Transverse colon (tissue), 4 donors: ENCODE results near the gene FBXL5. TPM values are rescaled to one million over a fixed set of nuclear protein-coding genes. Genes with fewer than 3 reads are reported as not detected.

Experiments used
- DNase-seq: peaks from one replicate; pipeline ENCODE4 v3.0.0-alpha.2; 2019
- H3K27ac ChIP-seq, 4 donors: fragments of 200-600 bp; sonication (generic); 2 replicates each; pipeline ENCODE4 v1.5.1; 2016 to 2018; ENCODE audit warnings: inconsistent platforms in 4 of 4
- H3K27me3 ChIP-seq: fragments of 200-600 bp; sonication (generic); 2 replicates; pipeline ENCODE4 v1.5.1; 2017; ENCODE audit warnings: inconsistent platforms
- H3K36me3 ChIP-seq, 4 donors: fragments of 200-600 bp; sonication (generic); 2 replicates each; pipeline ENCODE4 v1.5.1; 2017 to 2019; ENCODE audit warnings: inconsistent platforms in 4 of 4
- H3K4me1 ChIP-seq, 4 donors: fragments of 200-600 bp; sonication (generic); 2 replicates each; pipeline ENCODE4 v1.5.1; 2017 to 2020; ENCODE audit warnings: inconsistent platforms in 4 of 4
- H3K4me3 ChIP-seq, 4 donors: fragments of 200-600 bp; sonication (generic); 1 replicate in 1 of 4; 2 replicates in 3 of 4; pipeline versions ENCODE4 v1.5.1 to v1.6.1; 2017 to 2019; ENCODE audit warnings: inconsistent platforms in 4 of 4
- H3K9me3 ChIP-seq, 2 donors: fragments of 200-600 bp; sonication (generic); 2 replicates each; pipeline ENCODE4 v1.5.1; 2017 to 2019; ENCODE audit warnings: inconsistent platforms in 2 of 2
- CTCF ChIP-seq, 5 experiments: fragments of 200-600 bp in 3 of 5; fragments of 450-650 bp in 2 of 5; sonication (generic) in 3 of 5; IDR thresholded peaks; 1 replicate in 2 of 5; 2 replicates in 3 of 5; pipeline ENCODE4 v1.5.1; 2016 to 2017; ENCODE audit warnings: antibody characterized with exemption in 5 of 5, inconsistent platforms in 3 of 5, mild to moderate bottlenecking in 2 of 5, moderate library complexity in 1 of 5
- EP300 ChIP-seq: sonication (generic); formaldehyde crosslinking; IDR thresholded peaks from one replicate; pipeline ENCODE4 v1.6.1; 2017; ENCODE audit warnings: antibody characterized with exemption, low read depth
- POLR2A ChIP-seq: fragments of 450-650 bp; IDR thresholded peaks from one replicate; pipeline ENCODE4 v1.6.1; 2016; ENCODE audit warnings: antibody characterized with exemption, mild to moderate bottlenecking, moderate library complexity
- POLR2AphosphoS5 ChIP-seq, 3 donors: sonication (generic); formaldehyde crosslinking; IDR thresholded peaks; one replicate each; pipeline ENCODE4 v1.6.1; 2016; ENCODE audit warnings: antibody characterized with exemption in 3 of 3
- WGBS, 2 donors: methylation state at CpG; one replicate each; pipeline ENCODE4 v1.1.5; 2018; ENCODE audit warnings: low coverage in 1 of 2; 5-methylcytosine and 5-hydroxymethylcytosine counted together
- in situ Hi-C, 4 donors: fragments of 200-750 bp; cut with MboI; loops; one replicate each; pipeline versions ENCODE4 v1.15.0 to v1.15.1; 2017; ENCODE audit warnings: low sequenced_read_pairs in 3 of 4, low pct_ligation_motif_present in 1 of 4, low pct_unique_long_range_greater_than_20kb in 1 of 4
- intact Hi-C: fragments of 100-400 bp; cut with DNase I; formaldehyde crosslinking; loops from one replicate; pipeline ENCODE4 v1.15.1; 2023; ENCODE audit warnings: low total_unique reads
- total RNA-seq, 4 donors: library from RNA; depleted of rRNA; stranded (reverse); fragments of >200 nt; gene quantifications; one replicate each; pipeline ENCODE4 v1.1.0, GENCODE V29; 2016

The FBXL5 gene
- total RNA-seq, 4 donors from 2014 or later: 31.8 to 141 (median 77.5) TPM

GRCh38 chr4:15658136-15658770, 3.1 kb upstream of the FBXL5 start:
- Histone ChIP-seq H3K4me3 (no peak overlapping the region), H3K9me3 (no peaks in the 10 kb centered on the region), H3K27ac (no peak overlapping the region), H3K27me3 (no peaks in the 10 kb centered on the region), H3K4me1 (peaks cover 0 to 17% (median 14%) of the 10 kb centered on the region in 4 donors), H3K36me3 (no peaks in the 10 kb centered on the region)
- intact Hi-C loops (loop anchor here (5.0 kb wide), 1 partner anchor 406 kb away; no protein-coding TSS in a partner anchor), in situ Hi-C loops (no loop called here)
- TF ChIP-seq EP300: no peak
- no peak for TF ChIP-seq POLR2AphosphoS5 (IDR thresholded peaks at IDR 0.05)
- TF ChIP-seq CTCF (IDR thresholded peaks at IDR 0.05): no peak
- TF ChIP-seq POLR2A: no peak
- DNase-seq: no peak
- 81 to 83% methylated on average over 3 to 4 of the region's 4 CpGs for WGBS, 2 donors

GRCh38 chr4:15657366-15657765, 2.2 kb upstream of the FBXL5 start:
- Histone ChIP-seq H3K4me3 (no peak overlapping the region), H3K27ac (no peak overlapping the region), H3K27me3 (no peaks in the 10 kb centered on the region), H3K36me3 (no peaks in the 10 kb centered on the region), H3K9me3 (no peaks in the 10 kb centered on the region), H3K4me1 (peaks cover 2 to 26% (median 23%) of the 10 kb centered on the region in 4 donors)
- DNase-seq: no peak
- in situ Hi-C loops: no loop called here
- TF ChIP-seq EP300 (no peak), CTCF (IDR thresholded peaks at IDR 0.05) (no peak), POLR2A (no peak), POLR2AphosphoS5 (IDR thresholded peaks at IDR 0.05) (no peak)
- intact Hi-C loops: loop anchor here (5.0 kb wide), 1 partner anchor 405 kb away; no protein-coding TSS in a partner anchor

- no peaks in the 10 kb centered on the region for H3K36me3 ChIP-seq
- peak overlapping the region; percentile 77 to 94 (median 82) for H3K4me3 ChIP-seq
- H3K4me1 ChIP-seq: peaks cover 15 to 39% (median 36%) of the 10 kb centered on the region in 4 donors
- no peak for DNase-seq
- intact Hi-C loops (loop anchor here (5.0 kb wide), 1 partner anchor 404 kb away; no protein-coding TSS in a partner anchor), in situ Hi-C loops (no loop called here)
- TF ChIP-seq EP300 (no peak), POLR2AphosphoS5 (IDR thresholded peaks at IDR 0.05) (no peak), CTCF (IDR thresholded peaks at IDR 0.05) (no peak), POLR2A (no peak)
- H3K9me3 ChIP-seq: no peaks in the 10 kb centered on the region
- H3K27me3 ChIP-seq: no peaks in the 10 kb centered on the region
- 67 to 86% methylated on average over 12 of the region's 12 CpGs for WGBS, 2 donors
- peak overlapping the region; percentile 97 to 100 (median 98) for H3K27ac ChIP-seq
Measured at GRCh38 chr4:15656038-15656470, 897 bp upstream of the FBXL5 start.

GRCh38 chr4:15654593-15655222, 449 bp downstream of the FBXL5 start:
- Histone ChIP-seq H3K27ac (peak overlapping the region; percentile 97 to 100 (median 98)), H3K4me1 (peaks cover 17 to 50% (median 44%) of the 10 kb centered on the region in 4 donors), H3K9me3 (no peaks in the 10 kb centered on the region), H3K27me3 (no peaks in the 10 kb centered on the region), H3K36me3 (no peaks in the 10 kb centered on the region), H3K4me3 (peak overlapping the region; percentile 57 to 94 (median 82))
- in situ Hi-C loops (no loop called here), intact Hi-C loops (loop anchor here (5.0 kb wide), 2 partner anchors 177 to 402 kb away; no protein-coding TSS in a partner anchor)
- 1% methylated on average over 32 of the region's 66 CpGs; no CpG with 5 or more reads in 1 of the 2 donors for WGBS, 2 donors
- TF ChIP-seq POLR2AphosphoS5 (IDR thresholded peaks at IDR 0.05) (peak in 1 of 3 donors; percentile 31), CTCF (IDR thresholded peaks at IDR 0.05) (no peak)
- peak; percentile 59 for DNase-seq
